CD4-positive, alpha-beta T cell treated with Interleukin-15 for 4 hours (primary cell): ENCODE measurements around the gene SNPH.

ENCODE experiments used
- DNase-seq: peaks from one replicate; pipeline ENCODE4 v3.0.0-alpha.2; 2020; ENCODE audit warnings: low spot score

SNPH gene

DNA sequence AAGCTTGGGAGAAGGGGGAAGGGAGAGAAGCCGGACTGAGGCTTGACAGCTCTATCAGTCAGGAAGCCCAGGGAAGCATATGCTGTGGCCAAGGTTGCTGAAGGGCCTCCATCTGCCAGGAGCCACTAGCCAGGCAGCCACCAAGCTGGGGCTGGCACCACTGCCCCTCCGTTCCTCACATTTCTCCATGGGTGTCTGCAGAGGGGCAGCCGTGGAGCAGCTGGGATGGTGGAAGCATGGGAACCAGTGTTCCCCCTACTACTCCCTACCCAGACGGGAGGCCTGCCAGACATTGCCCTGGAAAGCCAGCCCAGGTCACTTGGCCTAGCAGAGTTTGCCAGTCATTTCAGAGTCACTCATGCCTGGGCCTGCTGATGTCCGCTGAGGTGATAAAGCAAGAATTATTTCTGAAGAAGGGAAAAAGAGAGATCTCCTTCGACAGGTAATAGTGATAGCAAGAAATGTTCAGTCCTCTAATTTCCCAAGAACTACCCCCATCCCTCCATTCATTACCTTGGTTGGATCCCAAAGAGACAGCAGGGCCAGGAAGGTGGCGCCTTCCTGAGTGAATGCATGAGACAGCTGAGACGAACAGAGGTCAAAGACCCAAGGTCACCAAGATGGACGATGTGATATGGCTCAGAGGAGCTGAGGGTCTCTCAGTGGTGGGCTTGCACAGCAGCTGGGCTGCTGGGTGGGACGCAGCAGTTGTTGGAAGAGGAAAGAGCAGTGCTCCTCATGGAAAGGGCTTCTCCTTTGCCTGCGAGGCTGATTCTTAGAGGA, 21.9 kb downstream of the SNPH start:
- no peak for DNase-seq

DNA sequence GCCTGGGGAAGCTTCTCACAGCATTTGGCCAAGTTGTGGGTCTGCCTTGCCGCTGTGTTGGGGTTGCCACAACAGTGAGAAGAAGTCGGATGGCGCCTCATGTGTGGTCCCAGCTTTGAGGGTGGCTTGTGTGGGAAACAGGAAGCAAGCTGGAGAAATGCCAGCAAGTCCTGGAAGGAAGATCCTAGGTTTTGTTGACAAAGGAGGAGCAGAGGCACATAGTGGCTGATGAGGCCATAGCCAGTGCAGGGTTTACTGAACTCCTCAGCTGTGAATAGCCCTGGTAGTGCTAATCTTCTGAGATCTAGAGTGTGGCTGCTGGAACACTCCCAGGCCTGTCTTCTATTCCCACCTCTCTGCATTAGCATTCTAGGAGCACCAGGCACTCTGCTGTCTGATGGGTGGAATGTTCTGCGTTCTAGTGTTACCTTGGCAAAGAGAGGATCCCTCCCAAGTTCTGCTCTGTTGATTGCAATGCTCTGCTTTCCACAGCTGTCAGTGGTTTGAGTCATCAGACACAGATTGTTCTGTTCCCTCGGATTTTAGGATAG, 25.2 kb downstream of the SNPH start:
- DNase-seq: no peak

DNA sequence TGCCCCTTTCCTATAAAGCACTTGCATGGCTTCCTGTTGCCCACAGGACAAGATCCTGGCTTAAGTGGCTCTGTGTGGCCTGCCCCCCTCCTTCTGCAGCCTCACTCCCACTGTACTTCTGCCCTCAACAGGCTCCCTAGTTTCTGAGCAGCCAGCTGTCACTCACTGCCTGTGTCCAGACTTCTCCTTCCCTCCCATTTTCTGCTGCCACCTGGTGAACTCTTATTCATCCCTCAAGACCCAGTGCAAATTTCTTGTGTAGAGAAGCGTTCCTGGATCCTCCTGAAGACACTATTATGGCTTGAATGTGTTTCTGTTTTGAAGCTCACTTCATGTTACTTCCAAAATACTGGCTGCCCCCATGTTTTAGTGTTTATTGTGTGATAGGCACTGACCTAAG, 26.5 kb downstream of the SNPH start:
- DNase-seq: no peak

DNA sequence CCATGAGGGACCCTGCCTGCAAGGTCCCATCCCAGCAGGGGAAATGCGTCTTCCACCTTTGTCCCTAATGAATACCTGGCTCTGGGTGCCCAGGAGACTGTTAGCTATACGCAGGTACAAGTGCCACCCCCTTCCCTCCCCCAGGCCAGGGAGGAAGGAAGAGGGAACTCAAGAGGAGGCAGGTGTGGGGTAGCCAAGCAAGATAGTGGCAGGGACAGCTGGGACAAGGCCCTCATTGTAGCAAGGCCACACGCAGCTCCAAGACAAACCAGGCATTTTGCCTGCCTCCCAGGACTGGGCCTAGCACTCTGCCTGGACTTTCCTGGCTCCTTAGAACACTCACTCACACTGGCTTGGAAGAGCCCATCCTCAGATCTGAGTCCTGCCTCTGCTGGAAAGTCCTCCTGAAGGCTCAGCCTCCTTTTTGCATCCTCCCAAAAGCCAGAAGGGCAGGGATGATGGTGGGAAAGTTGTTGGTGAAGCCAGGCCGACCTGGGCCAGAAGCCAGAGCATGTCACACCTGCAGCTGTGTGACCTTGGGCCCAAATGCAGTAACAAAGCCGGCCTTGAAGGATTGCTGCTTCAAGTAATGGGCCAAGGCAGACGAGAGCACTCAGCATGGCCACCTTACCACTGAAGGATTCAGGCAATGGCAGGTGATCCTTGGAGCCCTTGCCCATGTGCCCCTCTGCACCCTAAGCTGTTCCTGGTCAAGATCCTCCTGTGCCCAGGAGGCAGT, 27.7 kb downstream of the SNPH start:
- DNase-seq: no peak

DNA sequence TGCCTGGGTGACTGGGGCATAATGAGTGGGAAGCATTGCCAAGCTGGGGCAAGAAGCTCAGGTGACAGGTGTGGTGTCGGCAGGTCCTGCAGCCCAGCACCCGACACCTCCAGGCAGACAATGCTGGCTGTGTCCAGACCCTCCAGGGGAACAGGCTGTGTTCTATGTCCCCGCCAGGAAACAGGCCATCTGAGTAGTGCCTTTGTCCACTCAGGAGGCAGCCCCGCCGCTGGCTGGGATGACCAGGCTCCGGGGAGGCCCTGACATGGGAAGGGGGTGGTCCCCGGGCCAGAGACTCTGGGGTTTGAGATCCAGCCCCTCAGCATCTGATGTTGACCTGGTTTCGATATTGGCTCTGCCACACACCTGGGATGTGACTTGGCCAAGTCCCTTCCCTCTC, 28.4 kb downstream of the SNPH start:
- DNase-seq: no peak

DNA sequence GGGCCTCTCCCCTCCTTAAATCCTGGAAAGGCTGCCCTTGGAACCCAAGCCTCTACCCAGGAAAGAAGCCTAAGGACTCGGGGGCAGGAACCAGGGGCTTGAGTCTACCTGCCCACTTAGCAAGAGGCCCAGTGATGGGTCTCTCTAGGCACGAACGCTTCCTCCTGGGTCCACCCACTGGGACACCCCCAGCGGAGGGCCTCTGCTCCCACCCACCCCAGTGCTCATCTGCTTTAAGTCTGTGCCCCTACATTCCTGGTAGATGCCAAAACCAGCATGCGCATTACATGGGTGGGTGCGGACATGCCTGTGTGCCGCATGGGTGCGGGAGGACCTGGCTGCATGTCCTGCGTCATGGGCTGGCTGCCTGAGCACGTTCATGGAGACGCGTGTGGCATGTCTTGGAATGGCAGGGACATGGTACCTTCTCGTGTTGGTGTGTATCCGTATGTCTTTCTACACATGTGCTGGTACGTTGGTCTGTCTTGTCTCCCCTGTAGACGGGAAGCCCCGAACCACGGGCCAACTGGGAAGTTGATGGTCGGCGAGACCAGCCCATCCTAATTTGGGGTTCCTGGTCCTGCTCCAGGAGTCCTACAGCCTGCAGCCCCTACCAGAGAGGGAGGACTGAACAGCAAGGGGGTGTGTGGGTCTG, 29.3 kb downstream of the SNPH start:
- no peak for DNase-seq

DNA sequence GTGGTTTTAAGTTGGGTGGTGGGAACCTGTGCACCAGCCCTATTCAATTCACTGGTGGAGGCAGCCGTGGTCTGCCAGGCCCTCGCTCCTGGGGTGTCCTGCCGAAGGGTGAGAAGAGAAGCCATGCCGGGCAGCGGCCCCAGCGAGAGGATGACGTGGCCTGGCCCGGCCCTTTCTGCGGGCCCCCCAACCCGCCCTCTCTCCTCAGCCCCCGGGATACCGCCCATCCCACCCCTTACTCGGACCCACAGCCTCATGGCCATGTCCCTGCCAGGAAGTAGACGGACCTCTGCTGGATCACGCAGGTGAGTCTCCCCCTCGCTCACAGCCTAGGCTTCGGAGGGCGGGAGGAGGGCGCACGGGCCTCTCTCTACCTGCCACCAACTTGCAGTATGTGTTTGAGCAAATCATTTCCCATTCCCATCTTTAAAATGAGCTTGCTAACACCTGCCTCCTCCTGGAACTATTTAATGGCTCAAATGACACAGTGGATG, 30.1 kb downstream of the SNPH start:
- DNase-seq: no peak

DNA sequence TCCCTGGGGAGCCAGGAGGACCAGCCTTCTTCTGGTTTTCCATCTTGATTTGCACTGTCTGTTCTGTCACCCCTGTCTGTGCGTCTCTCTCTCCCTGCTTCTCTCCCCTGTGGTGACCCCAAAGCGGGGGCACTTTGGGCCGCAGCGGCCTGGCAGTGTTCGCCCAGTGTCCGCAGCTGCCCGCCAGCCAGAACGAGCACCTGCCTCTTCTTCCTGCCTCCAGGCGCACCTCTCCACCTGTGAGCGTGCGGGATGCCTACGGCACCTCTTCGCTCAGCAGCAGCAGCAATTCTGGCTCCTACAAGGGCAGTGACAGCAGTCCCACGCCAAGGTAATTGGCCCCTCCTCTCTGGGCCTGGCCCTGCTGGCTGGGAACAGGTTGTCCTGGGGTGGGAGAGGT, 30.8 kb downstream of the SNPH start:
- no peak for DNase-seq

DNA sequence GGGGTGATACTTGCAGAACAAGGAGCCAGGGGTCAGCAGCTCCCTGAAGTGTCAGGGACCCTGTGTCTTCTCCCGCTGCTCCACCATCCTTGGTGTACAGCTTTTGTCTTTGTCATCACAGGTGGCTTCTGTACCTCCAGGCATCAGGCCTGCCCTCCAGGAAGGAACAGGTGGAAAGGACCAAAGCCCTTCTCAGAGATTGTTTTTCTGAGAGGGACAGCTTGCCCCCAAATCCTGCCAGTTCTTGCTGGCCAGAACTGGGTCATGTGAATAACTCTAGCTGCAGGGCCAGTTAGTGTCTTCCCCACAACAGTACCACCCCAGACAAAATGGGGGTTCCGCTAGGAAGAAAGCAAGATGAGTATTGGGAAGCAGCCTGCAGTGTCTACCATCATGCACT, 31.4 kb downstream of the SNPH start:
- no peak for DNase-seq

DNA sequence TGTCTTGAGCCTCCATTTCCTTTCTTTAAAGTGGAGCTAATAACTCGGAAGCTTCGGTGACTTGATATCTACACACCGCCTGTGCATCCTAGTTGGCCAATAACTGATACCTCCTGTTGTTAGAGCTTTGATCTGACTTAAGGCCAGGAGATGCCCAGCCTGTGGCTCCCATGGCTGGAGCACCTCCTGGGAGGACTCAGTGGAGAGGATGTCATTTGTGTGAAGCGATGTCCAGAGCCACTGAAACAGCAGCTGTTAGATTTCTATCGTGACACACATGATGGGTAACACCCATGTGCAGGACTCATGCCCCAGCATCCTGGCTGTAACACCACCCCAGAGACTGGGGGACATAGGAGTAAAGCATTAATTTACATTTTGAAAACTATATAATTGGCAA, 32.1 kb downstream of the SNPH start:
- DNase-seq: no peak

DNA sequence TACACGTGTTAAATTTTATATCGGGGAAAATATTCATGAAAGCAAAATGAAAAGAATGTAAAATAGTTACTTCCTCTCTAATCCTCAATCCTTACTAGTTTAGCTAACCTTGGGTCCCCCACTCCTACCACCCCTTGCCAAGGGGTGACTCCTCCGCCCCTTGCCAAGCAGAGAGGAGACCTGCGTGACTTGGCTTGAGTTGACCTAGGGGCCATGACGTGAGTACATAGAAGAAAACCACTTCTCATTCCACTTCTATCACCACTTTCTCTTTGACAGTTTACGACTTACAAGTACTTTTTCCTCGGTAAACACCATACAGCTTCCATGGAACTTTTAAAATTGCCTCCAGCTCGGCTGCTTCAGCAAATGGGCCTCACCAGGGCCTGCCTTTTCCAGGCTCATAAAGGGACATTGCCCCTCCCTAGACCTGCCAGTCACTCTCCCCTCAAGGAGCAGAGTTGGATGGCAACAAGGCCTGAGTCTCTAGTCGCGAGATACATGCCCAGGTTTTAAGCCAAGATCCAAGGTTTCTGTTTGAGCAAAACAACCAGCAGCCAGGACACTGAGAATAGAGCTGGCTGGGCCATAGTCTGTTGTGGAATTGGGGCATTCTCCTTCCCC, 32.9 kb downstream of the SNPH start:
- DNase-seq: no peak

DNA sequence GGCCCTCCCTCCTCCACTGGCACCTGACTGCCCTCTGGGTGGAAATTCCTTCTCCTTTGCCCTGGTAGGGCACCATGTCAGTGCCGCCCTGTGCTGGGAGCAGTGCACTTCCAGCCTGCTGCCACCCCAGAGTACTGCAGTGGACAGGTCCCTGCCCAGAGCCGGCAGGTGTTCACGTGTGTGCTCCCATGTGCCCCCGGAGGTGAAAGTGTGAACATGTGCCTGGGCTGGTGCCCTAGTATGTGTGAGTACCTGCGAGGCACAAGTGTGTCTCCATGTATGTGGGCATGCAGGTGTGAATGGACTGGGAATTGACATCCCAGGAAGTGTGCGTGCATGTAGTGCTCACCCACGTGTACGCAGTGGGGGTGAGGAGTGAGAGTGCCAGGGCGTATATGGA, 33.4 kb downstream of the SNPH start:
- DNase-seq: no peak

DNA sequence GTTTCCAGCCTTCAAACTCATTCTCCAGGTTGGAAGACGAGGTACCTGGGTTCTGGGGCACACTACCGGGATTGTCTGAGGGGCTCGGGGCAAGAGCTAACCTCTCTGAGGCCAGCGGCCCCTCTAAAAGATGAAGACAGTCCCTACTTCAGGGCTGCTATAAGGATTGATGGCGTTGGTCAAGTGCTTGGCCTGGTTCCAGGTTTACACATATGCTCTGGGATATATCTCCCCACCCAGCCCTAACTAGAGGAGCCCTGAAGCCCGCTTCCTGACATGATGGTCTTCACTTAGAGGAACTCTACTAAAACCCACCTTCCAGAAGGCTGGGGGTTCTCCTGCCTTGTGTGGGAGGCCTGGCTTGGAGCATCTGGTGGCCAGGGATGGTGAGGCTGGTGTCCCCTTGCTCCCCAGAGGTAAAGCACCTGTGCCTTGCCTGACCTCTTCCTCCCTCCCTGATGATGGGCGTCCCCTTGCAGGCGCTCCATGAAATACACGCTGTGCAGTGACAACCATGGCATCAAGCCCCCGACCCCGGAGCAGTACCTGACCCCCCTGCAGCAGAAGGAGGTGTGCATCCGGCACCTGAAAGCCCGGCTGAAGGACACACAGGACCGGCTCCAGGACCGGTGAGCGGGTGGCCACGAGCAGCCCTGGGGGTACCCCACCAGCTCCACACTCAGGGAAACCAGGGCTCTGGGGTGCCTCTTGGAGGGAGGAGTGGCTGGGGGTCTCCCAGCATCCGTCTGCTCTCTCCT, 34.2 kb downstream of the SNPH start:
- DNase-seq: no peak

DNA sequence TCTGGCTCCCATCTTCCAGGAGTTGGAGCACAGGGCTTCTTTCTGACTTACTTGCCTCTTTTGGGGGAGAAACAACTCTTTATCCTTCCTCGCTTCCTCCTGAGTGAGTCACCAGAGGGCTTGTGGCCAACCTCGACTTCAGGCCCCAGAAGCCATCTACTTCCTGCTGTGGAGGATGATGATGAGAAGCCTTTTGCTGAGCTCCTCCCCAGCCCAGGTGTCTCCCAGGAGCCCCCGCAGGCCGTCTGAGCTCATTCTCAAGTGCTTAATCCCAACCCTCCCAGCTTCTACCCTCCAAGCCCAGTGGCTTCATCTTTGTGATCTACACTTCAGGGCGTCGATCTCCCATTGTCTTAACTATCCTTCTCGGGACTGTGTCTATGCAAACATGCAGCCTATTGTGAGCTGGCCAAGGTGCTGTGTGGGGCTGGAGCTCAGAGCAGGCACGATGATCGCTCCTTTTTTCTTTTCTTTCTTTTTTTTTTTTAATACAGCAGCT, 35.0 kb downstream of the SNPH start:
- peak; percentile 53 for DNase-seq

DNA sequence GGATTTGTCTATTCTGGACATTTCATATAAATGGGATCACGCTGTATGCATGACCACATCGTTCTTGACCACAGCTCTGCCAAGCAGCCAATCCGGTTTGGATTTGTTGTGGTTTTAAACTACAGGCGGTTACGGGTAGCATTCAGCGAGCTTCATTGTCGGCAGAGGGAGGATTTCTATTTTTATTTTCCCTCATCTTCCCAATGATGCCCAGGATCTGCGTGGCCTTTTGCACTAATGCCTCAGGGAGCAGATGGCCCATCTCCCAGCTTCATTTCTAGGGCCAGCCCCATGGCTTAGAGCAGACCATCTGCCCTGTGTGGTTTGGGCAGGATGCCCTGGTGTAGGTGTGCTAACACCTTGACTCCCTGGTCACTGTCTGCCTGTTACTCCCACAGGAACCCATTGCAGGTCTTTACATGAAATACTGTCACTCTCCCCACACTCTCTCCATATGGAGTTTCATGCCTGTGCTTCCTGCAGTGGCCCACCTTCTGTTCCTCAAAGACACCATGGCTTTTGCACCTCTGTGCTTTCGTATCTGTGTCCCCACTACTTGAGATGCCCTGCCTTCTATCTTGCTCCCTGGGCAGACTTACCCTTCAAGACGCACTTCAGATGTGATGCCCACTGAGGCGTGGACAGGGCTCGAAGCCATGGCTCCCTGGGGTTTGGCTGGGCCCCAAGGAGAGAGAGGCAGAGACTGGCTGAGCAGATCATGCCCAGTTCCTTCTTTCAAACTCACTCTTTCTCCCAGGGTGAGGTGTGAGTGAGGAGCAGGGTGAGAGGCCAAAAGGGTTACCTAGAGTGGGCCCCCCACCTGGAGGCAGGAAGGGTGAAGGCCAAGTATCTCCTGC, 36.8 kb downstream of the SNPH start:
- no peak for DNase-seq

DNA sequence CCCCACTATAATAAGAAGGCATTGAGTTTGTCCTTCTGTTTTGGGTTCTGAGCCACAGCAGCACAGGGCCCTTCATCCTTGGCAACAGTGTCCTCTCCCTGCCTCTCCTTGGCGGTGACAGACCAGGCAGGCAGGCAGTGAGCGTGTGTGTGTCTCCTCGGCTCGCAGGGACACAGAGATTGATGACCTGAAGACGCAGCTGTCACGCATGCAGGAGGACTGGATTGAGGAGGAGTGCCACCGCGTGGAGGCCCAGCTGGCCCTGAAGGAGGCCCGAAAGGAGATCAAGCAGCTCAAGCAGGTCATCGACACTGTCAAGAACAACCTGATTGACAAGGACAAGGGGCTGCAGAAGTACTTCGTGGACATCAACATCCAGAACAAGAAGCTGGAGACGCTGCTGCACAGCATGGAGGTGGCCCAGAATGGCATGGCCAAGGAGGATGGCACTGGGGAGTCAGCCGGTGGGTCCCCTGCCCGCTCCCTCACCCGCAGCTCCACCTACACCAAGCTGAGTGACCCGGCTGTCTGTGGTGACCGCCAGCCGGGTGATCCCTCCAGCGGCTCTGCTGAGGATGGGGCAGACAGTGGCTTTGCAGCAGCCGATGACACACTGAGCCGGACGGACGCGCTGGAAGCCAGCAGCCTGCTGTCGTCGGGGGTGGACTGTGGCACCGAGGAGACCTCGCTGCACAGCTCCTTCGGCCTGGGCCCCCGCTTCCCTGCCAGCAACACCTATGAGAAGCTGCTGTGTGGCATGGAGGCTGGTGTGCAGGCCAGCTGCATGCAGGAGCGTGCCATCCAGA, 38.8 kb downstream of the SNPH start:
- no peak for DNase-seq

DNA sequence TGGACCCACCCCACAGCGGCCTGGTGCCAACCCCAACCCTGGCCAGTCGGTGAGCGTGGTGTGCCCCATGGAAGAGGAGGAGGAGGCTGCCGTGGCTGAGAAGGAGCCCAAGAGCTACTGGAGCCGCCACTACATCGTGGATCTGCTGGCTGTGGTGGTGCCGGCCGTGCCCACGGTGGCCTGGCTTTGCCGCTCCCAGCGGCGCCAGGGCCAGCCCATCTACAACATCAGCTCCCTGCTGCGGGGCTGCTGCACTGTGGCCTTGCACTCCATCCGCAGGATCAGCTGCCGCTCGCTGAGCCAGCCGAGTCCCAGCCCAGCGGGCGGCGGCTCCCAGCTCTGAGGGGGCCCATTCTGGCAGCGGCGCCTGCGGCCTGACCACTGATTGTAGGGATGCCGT, 39.6 kb downstream of the SNPH start:
- DNase-seq: no peak

DNA sequence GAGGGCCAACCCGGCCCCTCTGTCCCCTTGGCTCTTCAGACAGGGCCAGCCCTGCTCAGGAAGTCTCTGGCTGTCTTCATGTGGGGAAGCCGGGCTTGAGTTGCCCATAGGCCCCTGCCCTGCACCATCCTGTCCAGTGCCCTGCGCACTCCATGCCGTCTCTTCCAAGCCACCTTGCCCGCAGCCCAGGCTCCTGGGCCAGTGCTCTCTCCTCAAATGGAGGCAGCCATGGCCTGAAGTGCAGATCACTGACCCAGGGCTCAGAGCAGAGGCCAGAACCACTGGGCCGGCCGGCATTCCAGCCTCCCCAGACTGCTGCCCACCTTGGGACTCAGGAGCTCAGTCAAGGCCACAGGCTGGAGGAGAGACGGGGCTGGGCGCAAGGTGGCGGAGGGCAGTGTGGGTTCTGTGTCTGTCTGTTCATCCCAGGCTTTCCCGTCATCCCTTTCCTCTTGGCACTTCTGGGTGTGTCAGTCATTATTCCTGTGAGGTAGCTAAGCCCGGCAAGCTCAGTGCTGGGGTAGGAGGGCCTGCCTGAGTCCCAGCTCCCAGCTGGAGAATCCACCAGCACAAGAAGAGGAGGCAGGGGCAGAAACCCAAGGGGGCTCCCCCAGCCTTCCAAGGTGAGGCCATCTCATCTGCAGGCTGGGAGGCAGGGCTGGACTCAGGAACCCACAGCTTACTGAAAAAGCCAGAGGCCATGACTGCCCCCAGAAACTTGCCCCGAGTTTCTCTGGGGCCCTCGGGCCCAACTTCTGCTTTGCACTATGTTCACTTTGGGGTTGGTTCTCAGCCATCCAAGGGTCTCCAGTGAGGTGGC, 40.4 kb downstream of the SNPH start:
- DNase-seq: no peak

DNA sequence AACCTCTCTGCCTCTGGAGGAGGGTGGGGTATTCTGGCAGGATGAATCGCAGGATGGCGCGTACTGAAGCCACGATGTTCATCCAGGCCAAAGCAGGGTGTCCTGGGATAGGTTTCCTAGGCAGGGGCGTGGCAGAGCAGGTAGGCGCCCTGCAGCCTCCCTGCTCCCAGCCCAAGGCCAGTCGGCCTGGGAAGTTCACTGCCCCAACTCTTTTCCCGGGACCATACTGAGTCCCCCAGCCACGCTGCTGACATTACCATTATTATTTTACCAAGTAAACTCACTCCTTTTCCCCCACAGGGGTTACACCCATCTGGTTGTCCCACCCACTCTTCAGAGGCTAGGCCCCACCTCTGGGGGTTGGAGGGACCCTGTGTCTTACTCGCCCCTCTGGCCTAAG, 41.1 kb downstream of the SNPH start:
- DNase-seq: no peak
